ENCODE measurements around the gene ABHD6. TPM values are rescaled to one million over a fixed set of nuclear protein-coding genes. Genes with fewer than 3 reads are reported as not detected.

Gene ABHD6
- polyA plus RNA-seq, 1 donor from 2014 or later, result 38.9 TPM

- Histone ChIP-seq H2AFZ (ENCODE audit: low read depth, low read length) (no peak overlapping the region), H4K20me1 (ENCODE audit: insufficient read depth) (no peaks in the 10 kb centered on the region), H3K36me3 (ENCODE audit: insufficient read depth, low read length) (no peaks in the 10 kb centered on the region), H3K79me2 (replicated peaks; ENCODE audit: insufficient read depth, low read length) (no peaks in the 10 kb centered on the region), H3K27me3 (ENCODE audit: insufficient read depth, low read depth, low read length) (no peaks in the 10 kb centered on the region), H3K9ac (ENCODE audit: low read length) (no peak overlapping the region), H3K27ac (ENCODE audit: low read length) (no peak overlapping the region), H3F3A (ENCODE audit: insufficient read depth, low read length, poor library complexity, severe bottlenecking) (no peaks in the 10 kb centered on the region), H3K4me3 (ENCODE audit: low read length) (no peak overlapping the region), H3K4me2 (ENCODE audit: low read length) (no peak overlapping the region), H3K9me3 (ENCODE audit: low read length) (no peaks in the 10 kb centered on the region), H3K9me2 (ENCODE audit: insufficient read depth, low read length) (no peaks in the 10 kb centered on the region)
- TF ChIP-seq REST (IDR thresholded peaks at IDR 0.05; ENCODE audit: borderline replicate concordance) (no peak), EP300 (conservative IDR thresholded peaks at IDR 0.05; ENCODE audit: poor library complexity, severe bottlenecking) (no peak), RAD21 (conservative IDR thresholded peaks at IDR 0.05) (no peak), MXI1 (conservative IDR thresholded peaks at IDR 0.05; ENCODE audit: poor library complexity, severe bottlenecking) (no peak), EZH2 (IDR thresholded peaks at IDR 0.05; ENCODE audit: borderline replicate concordance, insufficient read depth, low read length, poor library complexity, severe bottlenecking) (no peak), CTCF (IDR thresholded peaks at IDR 0.05; ENCODE audit: poor library complexity, severe bottlenecking) (no peak), SMC3 (conservative IDR thresholded peaks at IDR 0.05; ENCODE audit: poor library complexity) (no peak), TAF1 (IDR thresholded peaks at IDR 0.05; ENCODE audit: low read depth) (no peak), POLR2AphosphoS5 (IDR thresholded peaks at IDR 0.05) (no peak)
Observed at GRCh38 chr3:58190291-58190690, 47.3 kb upstream of the ABHD6 start.

- H4K20me1 ChIP-seq (ENCODE audit: insufficient read depth), result no peaks in the 10 kb centered on the region
- no peak overlapping the region for H3K4me3 ChIP-seq (ENCODE audit: low read length)
- H3K27ac ChIP-seq (ENCODE audit: low read length), result no peak overlapping the region
- H3K9me2 ChIP-seq (ENCODE audit: insufficient read depth, low read length), result no peaks in the 10 kb centered on the region
- TF ChIP-seq RAD21 (conservative IDR thresholded peaks at IDR 0.05) (no peak), EZH2 (IDR thresholded peaks at IDR 0.05; ENCODE audit: borderline replicate concordance, insufficient read depth, low read length, poor library complexity, severe bottlenecking) (no peak), EP300 (conservative IDR thresholded peaks at IDR 0.05; ENCODE audit: poor library complexity, severe bottlenecking) (no peak), MXI1 (conservative IDR thresholded peaks at IDR 0.05; ENCODE audit: poor library complexity, severe bottlenecking) (no peak), REST (IDR thresholded peaks at IDR 0.05; ENCODE audit: borderline replicate concordance) (no peak), POLR2AphosphoS5 (IDR thresholded peaks at IDR 0.05) (no peak), SMC3 (conservative IDR thresholded peaks at IDR 0.05; ENCODE audit: poor library complexity) (no peak), CTCF (IDR thresholded peaks at IDR 0.05; ENCODE audit: poor library complexity, severe bottlenecking) (no peak), TAF1 (IDR thresholded peaks at IDR 0.05; ENCODE audit: low read depth) (no peak)
- no peaks in the 10 kb centered on the region for H3K9me3 ChIP-seq (ENCODE audit: low read length)
- no peak overlapping the region for H3K4me2 ChIP-seq (ENCODE audit: low read length)
- no peaks in the 10 kb centered on the region for H3K36me3 ChIP-seq (ENCODE audit: insufficient read depth, low read length)
- no peaks in the 10 kb centered on the region for H3F3A ChIP-seq (ENCODE audit: insufficient read depth, low read length, poor library complexity, severe bottlenecking)
- no peak overlapping the region for H3K9ac ChIP-seq (ENCODE audit: low read length)
- H3K27me3 ChIP-seq (ENCODE audit: insufficient read depth, low read depth, low read length), result no peaks in the 10 kb centered on the region
- H2AFZ ChIP-seq (ENCODE audit: low read depth, low read length), result no peak overlapping the region
- no peaks in the 10 kb centered on the region for H3K79me2 ChIP-seq (replicated peaks; ENCODE audit: insufficient read depth, low read length)
Observed at GRCh38 chr3:58190882-58191281, 46.7 kb upstream of the ABHD6 start.

Data from neural cell (in vitro differentiated cells).